GM15510 (cell line): Measurements from ENCODE around the gene PYROXD2.

Experiments used
- POLR2A ChIP-seq: IDR thresholded peaks from 3 replicates; pipeline ENCODE4 v1.6.1; 2011; ENCODE audit warnings: borderline replicate concordance; ENCODE audit not compliant: insufficient read length; ENCODE audit errors: extremely low read depth

Gene PYROXD2

GRCh38 chr10:98374217-98374985, 40.6 kb downstream of the PYROXD2 start:
- TF ChIP-seq POLR2A: no peak

GRCh38 chr10:98373260-98374040, 41.5 kb downstream of the PYROXD2 start:
- no peak for TF ChIP-seq POLR2A

- no peak for TF ChIP-seq POLR2A
Observed at GRCh38 chr10:98370831-98371820, 43.9 kb downstream of the PYROXD2 start.

- TF ChIP-seq POLR2A: no peak
Observed at GRCh38 chr10:98369801-98370200, 45.2 kb downstream of the PYROXD2 start.

GRCh38 chr10:98368644-98369043, 46.3 kb downstream of the PYROXD2 start:
- TF ChIP-seq POLR2A: no peak

GRCh38 chr10:98367604-98368451, 47.2 kb downstream of the PYROXD2 start:
- TF ChIP-seq POLR2A: no peak

GRCh38 chr10:98366062-98366530, 48.9 kb downstream of the PYROXD2 start:
- no peak for TF ChIP-seq POLR2A

- no peak for TF ChIP-seq POLR2A
Observed at GRCh38 chr10:98365406-98366061, 49.4 kb downstream of the PYROXD2 start.

- TF ChIP-seq POLR2A: no peak
Observed at GRCh38 chr10:98364432-98365102, 50.4 kb downstream of the PYROXD2 start.

- TF ChIP-seq POLR2A: no peak
Observed at GRCh38 chr10:98363220-98363619, 51.8 kb downstream of the PYROXD2 start.

- no peak for TF ChIP-seq POLR2A
Observed at GRCh38 chr10:98361131-98362025, 53.6 kb downstream of the PYROXD2 start.
